ENCODE measurements around the gene KRTAP12-1.
"Not testable (repeated sequence)": the region's sequence is repeated elsewhere in the genome, so short reads cannot be mapped to it uniquely, and the experiment has no call there.

DNA sequence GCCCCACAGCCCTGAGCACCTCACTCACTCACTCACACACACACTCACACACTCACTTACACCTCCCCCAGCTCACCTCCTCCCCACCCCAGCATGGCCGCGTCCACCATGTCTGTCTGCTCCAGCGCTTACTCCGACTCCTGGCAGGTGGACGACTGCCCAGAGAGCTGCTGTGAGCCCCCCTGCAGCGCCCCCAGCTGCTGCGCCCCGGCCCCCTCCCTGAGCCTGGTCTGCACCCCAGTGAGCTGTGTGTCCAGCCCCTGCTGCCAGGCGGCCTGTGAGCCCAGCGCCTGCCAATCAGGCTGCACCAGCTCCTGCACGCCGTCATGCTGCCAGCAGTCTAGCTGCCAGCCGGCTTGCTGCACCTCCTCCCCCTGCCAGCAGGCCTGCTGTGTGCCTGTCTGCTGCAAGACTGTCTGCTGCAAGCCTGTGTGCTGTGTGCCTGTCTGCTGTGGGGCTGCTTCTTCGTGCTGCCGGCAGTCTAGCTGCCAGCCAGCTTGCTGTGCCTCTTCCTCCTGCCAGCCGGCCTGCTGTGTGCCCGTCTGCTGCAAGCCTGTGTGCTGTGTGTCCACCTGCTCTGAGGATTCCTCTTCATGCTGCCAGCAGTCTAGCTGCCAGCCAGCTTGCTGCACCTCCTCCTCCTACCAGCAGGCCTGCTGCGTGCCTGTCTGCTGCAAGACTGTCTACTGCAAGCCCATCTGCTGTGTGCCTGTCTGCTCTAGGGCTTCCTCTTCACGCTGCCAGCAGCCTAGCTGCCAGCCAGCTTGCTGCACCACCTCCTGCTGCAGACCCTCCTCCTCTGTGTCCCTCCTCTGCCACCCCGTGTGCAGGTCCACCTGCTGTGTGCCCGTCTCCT, 35.4 kb downstream of the KRTAP12-1 start, which contains the start of gene KRTAP10-11:
- not testable (repeated sequence) for TF ChIP-seq POLR2A (IDR thresholded peaks at IDR 0.05)
- TF ChIP-seq, protein P1, sequence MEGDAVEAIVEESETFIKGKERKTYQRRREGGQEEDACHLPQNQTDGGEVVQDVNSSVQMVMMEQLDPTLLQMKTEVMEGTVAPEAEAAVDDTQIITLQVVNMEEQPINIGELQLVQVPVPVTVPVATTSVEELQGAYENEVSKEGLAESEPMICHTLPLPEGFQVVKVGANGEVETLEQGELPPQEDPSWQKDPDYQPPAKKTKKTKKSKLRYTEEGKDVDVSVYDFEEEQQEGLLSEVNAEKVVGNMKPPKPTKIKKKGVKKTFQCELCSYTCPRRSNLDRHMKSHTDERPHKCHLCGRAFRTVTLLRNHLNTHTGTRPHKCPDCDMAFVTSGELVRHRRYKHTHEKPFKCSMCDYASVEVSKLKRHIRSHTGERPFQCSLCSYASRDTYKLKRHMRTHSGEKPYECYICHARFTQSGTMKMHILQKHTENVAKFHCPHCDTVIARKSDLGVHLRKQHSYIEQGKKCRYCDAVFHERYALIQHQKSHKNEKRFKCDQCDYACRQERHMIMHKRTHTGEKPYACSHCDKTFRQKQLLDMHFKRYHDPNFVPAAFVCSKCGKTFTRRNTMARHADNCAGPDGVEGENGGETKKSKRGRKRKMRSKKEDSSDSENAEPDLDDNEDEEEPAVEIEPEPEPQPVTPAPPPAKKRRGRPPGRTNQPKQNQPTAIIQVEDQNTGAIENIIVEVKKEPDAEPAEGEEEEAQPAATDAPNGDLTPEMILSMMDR (IDR thresholded peaks at IDR 0.05), result not testable (repeated sequence)

Measured in heart left ventricle (tissue), 13 donors.